ENCODE results near the gene NAT10.
A peak's percentile ranks its signal among the peaks of the same experiment; 100 is the strongest.
"Not testable (repeated sequence)": the region's sequence is repeated elsewhere in the genome, so short reads cannot be mapped to it uniquely, and the experiment has no call there.

The NAT10 gene

DNA sequence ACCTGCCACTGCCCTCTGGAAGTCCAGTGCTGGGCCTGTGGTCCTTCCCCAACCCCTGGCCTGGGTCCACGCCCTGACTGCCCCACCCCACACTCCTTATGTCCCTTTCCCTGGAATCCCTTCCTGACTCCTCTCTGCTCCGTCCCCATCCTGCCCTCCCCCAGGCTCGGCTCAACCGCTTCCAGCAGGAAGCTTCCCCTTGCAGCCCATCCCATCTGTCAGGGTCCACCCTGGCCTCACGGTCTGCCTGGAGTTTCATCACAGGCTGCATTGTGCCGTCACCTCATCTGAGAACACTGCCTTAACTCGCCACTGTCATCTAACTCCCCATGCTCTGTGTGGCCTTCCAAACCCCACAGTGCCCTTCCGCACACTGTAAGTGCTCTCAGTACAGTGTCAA lies 64.3 kb downstream of the NAT10 start:
- no peak for DNase-seq

- DNase-seq, result no peak
Measured at GRCh38 chr11:34173050-34173449, 67.6 kb downstream of the NAT10 start.

DNA sequence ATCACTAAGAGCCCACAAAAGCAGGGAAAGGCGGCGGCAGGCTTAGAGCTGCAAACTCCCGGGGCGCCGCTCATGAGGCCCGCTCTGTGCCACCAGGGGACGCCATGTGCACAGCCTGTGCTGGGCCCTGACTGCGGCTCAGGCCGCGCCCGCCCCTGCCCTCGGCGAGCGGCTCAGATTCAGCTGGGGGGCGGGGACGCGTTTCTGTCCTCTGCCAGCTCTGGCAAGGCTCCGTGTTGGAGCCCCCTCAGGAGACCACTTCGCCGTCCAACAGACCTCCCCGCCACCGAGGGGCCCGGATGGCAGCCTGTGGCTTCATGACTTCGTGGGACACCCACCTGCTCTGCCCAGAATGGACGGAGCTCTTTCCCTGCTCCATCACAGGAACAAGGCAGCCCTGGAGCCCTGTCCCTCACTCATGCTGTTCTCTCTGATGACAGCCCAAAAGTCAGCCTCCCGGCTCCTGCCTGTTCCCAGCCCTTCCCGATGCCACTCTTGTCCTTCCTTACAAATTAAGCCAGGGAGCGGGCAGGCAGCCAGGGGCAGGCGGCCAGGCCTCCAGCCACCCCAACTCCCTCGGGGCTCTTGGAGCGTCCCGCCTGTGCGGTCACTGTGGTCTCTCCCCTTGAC lies 69.1 kb downstream of the NAT10 start:
- peak; percentile 70 to 81 (median 77) for DNase-seq

DNA sequence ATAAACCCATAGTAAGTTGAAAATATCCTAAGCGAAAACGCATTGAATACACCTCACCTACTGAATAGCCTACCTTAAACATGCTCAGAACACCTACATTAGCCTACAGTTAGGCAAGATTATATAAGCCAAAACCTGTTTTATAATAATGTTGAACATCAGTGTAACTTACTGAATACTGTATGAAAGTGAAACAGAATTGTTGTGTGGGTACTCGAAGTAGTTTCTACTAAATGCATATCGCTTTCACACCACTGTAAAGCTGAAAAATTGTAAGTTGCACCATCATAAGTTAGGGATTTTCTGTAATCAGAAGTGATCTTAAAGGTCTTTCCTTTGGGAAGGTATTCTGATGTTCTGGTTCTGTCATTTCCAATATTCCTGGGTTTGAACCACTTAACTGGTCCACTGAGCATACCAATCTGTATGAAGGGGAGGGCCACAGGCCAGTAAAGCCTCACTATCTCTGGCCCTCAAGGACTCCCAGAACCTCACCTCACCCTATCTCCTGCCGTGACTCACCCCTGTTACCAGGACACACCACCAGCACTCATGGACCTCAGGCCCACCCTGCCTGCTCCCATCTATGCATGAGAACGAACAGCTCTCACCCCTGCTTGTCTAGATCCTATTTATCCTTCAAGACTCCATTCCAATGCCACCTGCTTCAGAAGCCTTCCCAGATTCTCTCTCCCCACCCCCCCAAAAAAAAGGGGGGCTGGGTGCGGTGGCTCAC lies 70.0 kb downstream of the NAT10 start:
- no peak for DNase-seq

DNA sequence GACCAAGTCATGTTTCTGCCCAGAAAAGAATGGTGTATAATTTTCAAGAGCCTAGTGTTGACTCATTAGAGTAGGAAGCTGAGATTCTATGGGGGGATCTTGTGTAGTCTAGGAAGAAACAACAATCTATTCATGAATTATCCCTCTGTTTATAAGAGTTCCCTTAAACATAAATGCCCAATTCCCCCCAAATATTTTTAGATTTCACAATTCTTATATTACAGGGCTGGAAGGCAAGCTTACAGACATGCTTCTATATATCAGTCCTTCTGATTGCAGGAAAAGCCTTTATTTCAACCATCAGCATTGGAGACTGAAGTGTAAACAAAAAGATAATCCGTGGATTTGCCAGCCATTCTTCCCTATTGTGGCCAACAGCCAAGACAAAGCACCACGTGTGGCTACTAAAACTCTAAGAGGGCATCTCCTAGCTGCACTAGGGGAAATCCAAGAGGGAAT lies 71.4 kb downstream of the NAT10 start:
- peak in 1 of 3 experiments; percentile 34 for DNase-seq

GRCh38 chr11:34178209-34178821 lies 72.9 kb downstream of the NAT10 start:
- DNase-seq, result no peak

DNA sequence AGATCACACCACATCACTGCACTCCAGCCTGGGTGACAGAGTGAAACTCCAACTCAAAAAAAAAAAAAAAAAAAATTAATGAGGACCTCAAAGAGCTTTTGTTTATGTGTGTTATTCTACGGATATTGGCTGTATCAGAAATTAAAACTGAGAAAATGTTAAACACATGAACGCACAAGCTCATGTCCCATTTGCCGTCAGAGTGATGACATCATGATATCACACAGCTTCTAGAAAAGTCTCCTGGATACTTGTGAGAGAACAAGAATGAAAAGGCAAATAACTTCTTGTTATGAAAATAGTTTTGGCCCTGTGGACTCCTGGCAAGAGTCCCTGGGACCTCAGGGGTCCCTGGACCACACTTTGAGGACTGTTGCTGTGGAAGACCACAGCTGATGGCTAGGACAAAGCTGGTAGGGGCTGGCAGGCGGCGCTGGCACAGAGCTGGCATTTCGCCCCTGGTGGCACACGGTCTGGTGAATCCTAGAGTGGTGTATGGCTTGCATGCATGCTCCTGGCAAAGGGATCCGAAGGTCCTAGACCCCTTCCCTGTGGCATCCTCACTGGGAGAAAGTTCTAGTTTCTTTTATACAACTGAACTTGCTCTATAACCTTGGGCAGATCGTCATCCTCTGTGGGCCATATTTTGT lies 73.7 kb downstream of the NAT10 start:
- DNase-seq, result no peak

DNA sequence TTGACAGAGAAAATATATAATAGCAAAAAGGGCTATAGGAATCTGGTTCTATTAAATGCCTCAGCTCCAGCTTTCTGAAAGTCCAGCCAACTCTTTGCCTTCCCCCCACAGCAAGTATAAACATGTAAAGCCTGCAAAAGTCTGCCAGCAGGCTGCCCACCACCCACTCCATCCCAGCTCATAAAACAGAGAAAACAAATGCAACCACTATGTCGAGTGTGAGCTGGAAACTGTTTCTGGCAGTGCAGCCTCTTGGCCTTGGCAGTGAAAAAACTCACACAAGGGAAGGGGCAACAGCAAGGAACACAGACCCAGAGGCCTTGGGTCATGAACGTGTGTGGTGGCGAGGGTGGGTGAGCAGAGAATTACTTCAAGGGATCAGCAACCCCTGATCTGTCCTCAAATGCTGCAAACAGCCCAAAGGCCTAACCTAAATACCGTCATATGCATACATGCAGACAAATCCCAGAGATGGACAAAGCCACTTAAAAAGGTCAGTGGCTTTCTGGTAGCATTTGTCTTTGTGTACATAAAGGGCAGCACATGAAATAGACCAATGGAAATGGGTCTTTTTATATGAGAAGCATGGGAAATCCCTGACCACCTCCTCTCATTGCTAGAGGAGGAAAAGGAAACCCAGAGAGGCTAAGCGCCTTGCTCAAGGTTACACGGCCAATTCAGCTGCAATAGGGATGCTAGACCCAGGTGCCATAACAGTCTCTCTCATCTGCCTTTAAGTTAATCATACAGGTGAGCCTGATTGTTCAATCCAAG lies 74.8 kb downstream of the NAT10 start:
- no peak for DNase-seq

- not testable (repeated sequence) for DNase-seq
Measured at GRCh38 chr11:34180814-34181165, 75.4 kb downstream of the NAT10 start.

- no peak for DNase-seq
Measured at GRCh38 chr11:34181251-34181650, 75.8 kb downstream of the NAT10 start.

DNA sequence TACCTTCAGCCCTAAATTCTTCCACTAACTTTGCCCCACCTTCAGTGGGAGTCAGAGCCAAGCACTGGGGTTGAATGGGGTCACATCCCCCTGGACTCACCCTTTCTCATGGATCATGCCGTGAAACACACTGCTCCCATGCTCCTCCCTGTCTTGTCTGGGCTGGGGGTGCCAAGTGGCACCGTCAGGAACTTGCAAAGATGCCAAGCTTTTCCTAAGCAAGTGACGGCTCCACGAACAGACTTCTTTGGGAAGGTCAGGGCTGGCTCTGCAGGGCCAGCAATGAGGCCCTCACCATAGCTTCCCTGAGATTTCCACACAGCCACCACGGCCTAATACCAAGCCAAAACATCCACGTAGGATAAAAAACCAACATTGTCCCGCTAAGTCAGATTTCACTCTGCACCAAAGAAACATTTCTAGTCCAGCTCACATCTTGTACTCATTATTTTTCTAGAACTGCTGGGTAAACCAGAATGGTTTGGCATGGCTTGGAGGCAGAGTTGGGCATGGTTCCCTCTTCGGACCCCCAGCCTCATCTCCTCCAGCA lies 76.5 kb downstream of the NAT10 start:
- DNase-seq, result no peak

GRCh38 chr11:34182425-34182824 lies 77.0 kb downstream of the NAT10 start:
- no peak for DNase-seq

GRCh38 chr11:34182921-34183685 lies 77.7 kb downstream of the NAT10 start:
- no peak for DNase-seq

- no peak for DNase-seq
Measured at GRCh38 chr11:34183848-34184391, 78.5 kb downstream of the NAT10 start.

GRCh38 chr11:34184505-34185015 lies 79.1 kb downstream of the NAT10 start:
- DNase-seq, result no peak

GRCh38 chr11:34185926-34186841 lies 80.8 kb downstream of the NAT10 start:
- DNase-seq, result no peak

DNA sequence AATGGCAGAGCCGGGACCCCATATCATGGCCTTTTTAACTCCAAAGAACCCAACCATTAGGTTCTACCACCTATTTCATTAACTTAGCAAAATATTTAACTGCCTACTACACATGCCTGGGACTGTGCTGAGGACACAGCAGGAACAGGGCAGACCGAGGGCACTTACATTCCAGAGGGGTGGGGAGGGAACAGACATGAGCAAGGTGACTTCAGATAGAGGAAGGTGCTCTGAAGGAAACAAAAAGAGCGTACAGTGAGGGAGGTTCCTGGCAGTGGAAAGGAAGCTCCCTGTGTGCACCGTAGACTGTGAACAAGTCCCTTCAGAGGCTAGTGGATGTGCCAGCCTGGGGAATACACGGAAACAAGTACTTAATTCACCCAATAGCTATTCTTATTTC lies 82.8 kb downstream of the NAT10 start:
- no peak for DNase-seq

- DNase-seq, result no peak
Measured at GRCh38 chr11:34189191-34189590, 83.8 kb downstream of the NAT10 start.

DNA sequence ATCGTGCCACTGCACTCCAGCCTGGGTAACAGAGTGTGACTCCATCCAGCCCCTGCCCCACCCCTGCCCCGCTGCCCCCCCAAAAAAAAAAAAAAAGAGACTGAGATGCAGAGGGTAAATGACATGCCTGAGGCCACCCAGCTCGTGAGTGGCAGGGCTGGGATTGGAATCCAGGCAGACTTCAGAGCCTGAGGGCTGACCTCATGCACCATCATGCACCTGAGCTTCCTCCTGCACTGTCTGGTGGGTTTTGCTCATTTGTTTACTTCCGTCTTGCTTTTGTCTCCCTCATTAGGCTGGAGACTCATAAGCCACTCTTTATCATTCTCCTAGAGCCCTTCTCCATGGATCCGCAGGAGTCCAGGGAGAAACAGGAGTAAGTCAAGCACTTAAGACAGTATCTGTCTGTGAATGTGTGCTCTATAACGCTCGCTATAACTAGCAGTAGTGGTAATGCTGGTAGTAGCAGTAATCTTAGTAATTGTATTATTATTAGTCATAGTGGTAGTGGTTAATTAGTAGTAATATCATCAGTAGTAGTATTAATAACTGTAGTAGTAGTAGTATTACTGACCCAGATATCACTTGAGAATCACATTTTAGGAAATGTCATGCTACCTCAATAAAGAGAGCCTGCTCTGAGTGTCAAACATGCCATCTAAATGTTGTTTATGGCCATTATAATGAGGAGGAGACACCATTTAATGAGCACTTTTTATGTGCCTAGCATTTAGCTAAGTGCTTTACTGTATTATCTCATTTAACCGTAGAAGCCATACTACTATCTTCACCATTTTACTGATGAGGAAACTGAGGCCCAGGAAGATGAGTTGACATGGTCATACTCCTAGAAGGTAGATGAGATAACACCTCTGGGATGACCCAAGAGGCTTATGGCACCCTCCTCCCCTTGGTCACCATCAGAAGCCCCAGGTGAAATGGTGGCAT lies 85.0 kb downstream of the NAT10 start:
- DNase-seq, result no peak
